Measurements from ENCODE around the gene AKAP4.

DNA sequence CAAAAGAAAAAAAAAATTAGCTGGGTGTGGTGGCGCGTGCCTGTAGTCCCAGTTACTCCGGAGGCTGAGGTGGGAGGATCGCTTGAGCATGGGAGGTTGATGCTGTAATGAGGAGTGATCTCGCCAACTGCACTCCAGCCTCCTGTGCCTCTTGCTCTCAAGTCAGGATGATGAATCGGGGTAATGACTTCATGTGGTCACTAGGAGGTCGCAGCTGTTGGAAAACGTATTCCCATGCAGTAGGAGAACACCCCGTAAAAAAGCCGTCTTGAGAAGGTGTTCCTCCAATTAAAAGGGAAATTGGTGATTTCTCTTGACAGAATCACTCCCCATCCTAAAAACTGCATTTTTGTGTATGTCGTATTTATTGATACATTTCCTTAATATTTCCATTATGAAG, 5.9 kb upstream of the AKAP4 start:
- TF ChIP-seq, protein P1, sequence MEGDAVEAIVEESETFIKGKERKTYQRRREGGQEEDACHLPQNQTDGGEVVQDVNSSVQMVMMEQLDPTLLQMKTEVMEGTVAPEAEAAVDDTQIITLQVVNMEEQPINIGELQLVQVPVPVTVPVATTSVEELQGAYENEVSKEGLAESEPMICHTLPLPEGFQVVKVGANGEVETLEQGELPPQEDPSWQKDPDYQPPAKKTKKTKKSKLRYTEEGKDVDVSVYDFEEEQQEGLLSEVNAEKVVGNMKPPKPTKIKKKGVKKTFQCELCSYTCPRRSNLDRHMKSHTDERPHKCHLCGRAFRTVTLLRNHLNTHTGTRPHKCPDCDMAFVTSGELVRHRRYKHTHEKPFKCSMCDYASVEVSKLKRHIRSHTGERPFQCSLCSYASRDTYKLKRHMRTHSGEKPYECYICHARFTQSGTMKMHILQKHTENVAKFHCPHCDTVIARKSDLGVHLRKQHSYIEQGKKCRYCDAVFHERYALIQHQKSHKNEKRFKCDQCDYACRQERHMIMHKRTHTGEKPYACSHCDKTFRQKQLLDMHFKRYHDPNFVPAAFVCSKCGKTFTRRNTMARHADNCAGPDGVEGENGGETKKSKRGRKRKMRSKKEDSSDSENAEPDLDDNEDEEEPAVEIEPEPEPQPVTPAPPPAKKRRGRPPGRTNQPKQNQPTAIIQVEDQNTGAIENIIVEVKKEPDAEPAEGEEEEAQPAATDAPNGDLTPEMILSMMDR (IDR thresholded peaks at IDR 0.05; ENCODE audit: low read length), result no peak
- no peak for TF ChIP-seq EZH2 (IDR thresholded peaks at IDR 0.05; ENCODE audit: borderline replicate concordance, low read length)

Measured in OCI-LY1 (cell line).